HL-60 (cell line): ENCODE results near the gene FBN2.

ENCODE experiments used
- DNase-seq, 2 experiments: peaks; one replicate each; pipeline ENCODE4 v3.0.0-alpha.2; 2010 to 2020; ENCODE audit warnings: low read depth in 1 of 2, low spot score in 1 of 2
- H3K27ac ChIP-seq: fragments of 250-450 bp; sonication (Bioruptor Pico); replicated peaks from 2 replicates; pipeline ENCODE4 v1.5.1; 2020; ENCODE audit warnings: mild to moderate bottlenecking, moderate library complexity
- H3K27me3 ChIP-seq: fragments of 250-450 bp; sonication (Bioruptor Pico); 2 replicates; pipeline ENCODE4 v1.5.1; 2021; ENCODE audit warnings: mild to moderate bottlenecking, moderate library complexity; ENCODE audit not compliant: insufficient read depth, poor library complexity, severe bottlenecking
- H3K4me3 ChIP-seq: replicated peaks from 2 replicates; pipeline ENCODE4 v1.5.1; 2011; ENCODE audit warnings: mild to moderate bottlenecking, control low read depth, low read length; ENCODE audit not compliant: insufficient read depth
- CTCF ChIP-seq: IDR thresholded peaks from one replicate; pipeline ENCODE4 v1.5.1; 2011; ENCODE audit warnings: low read length, control low read depth, inconsistent platforms; ENCODE audit not compliant: insufficient read depth
- GABPA ChIP-seq: IDR thresholded peaks from 2 replicates; pipeline ENCODE4 v1.6.1; 2012; ENCODE audit warnings: low read depth
- POLR2AphosphoS5 ChIP-seq: IDR thresholded peaks from 2 replicates; pipeline ENCODE4 v1.6.1; 2012; ENCODE audit warnings: low read depth
- REST ChIP-seq: IDR thresholded peaks from 2 replicates; pipeline ENCODE4 v1.6.1; 2012; ENCODE audit warnings: low read depth; ENCODE audit not compliant: insufficient replicate concordance
- SPI1 ChIP-seq: IDR thresholded peaks from 2 replicates; pipeline ENCODE4 v1.6.1; 2012; ENCODE audit warnings: low read depth, mild to moderate bottlenecking, borderline replicate concordance

FBN2 gene

GRCh38 chr5:128341056-128341455, 197.0 kb downstream of the FBN2 start:
- TF ChIP-seq SPI1 (no peak), CTCF (no peak), REST (no peak), GABPA (no peak), POLR2AphosphoS5 (no peak)
- H3K27me3 ChIP-seq, result no peaks in the 10 kb centered on the region
- H3K4me3 ChIP-seq, result no peak overlapping the region
- H3K27ac ChIP-seq, result no peak overlapping the region
- DNase-seq, result peak; percentile 54 to 55

GRCh38 chr5:128340648-128341047, 197.4 kb downstream of the FBN2 start:
- DNase-seq, result no peak
- TF ChIP-seq SPI1, result no peak
- no peak for TF ChIP-seq POLR2AphosphoS5
- TF ChIP-seq GABPA, result no peak
- no peak for TF ChIP-seq REST
- TF ChIP-seq CTCF, result no peak
- Histone ChIP-seq H3K27me3 (no peaks in the 10 kb centered on the region), H3K4me3 (no peak overlapping the region), H3K27ac (no peak overlapping the region)

GRCh38 chr5:128339585-128339984, 198.5 kb downstream of the FBN2 start:
- DNase-seq, result no peak
- Histone ChIP-seq H3K4me3 (no peak overlapping the region), H3K27me3 (no peaks in the 10 kb centered on the region), H3K27ac (no peak overlapping the region)
- TF ChIP-seq SPI1 (no peak), GABPA (no peak), POLR2AphosphoS5 (no peak), REST (no peak), CTCF (no peak)
